Central memory CD8-positive, alpha-beta T cell (primary cell): ENCODE data around the gene ADCY4.
A peak's percentile ranks its signal among the peaks of the same experiment; 100 is the strongest.

ENCODE experiments used
- ATAC-seq: fragments of 150-1000 bp; cut with Tn5 transposase; replicated peaks from 2 replicates; pipeline ENCODE4 v1.10.0; 2022; ENCODE audit warnings: mild to moderate bottlenecking, moderate FRiP score, moderate number of reproducible peaks; ENCODE audit not compliant: poor library complexity, severe bottlenecking; ENCODE audit errors: extremely low read depth
- DNase-seq, 2 donors: peaks; one replicate each; pipeline ENCODE4 v3.0.0; 2021; ENCODE audit warnings: low spot score in 2 of 2
- H3K27ac Mint-ChIP-seq: one replicate; pipeline ENCODE4 v1.8.0; 2022; ENCODE audit warnings: low read depth, mild to moderate bottlenecking, moderate library complexity, mixed read lengths
- H3K27me3 Mint-ChIP-seq: one replicate; pipeline ENCODE4 v1.8.0; 2022; ENCODE audit warnings: mixed read lengths
- H3K36me3 Mint-ChIP-seq: one replicate; pipeline ENCODE4 v1.8.0; 2022; ENCODE audit warnings: mild to moderate bottlenecking, moderate library complexity, mixed read lengths; ENCODE audit not compliant: insufficient read depth
- H3K4me1 Mint-ChIP-seq: one replicate; pipeline ENCODE4 v1.8.0; 2022; ENCODE audit warnings: mixed read lengths
- H3K4me3 Mint-ChIP-seq: one replicate; pipeline ENCODE4 v1.8.0; 2022; ENCODE audit warnings: mild to moderate bottlenecking, moderate library complexity, mixed read lengths
- H3K9me3 Mint-ChIP-seq: one replicate; pipeline ENCODE4 v1.8.0; 2022; ENCODE audit warnings: mixed read lengths

Gene ADCY4

GRCh38 chr14:24316597-24316950 lies 18.3 kb downstream of the ADCY4 start:
- DNase-seq: no peak
- H3K4me1 Mint-ChIP-seq: peaks cover 53% of the 10 kb centered on the region
- no peaks in the 10 kb centered on the region for H3K9me3 Mint-ChIP-seq

GRCh38 chr14:24315807-24316596 lies 18.9 kb downstream of the ADCY4 start:
- Mint-ChIP-seq H3K4me1 (peaks cover 55% of the 10 kb centered on the region), H3K36me3 (peaks cover 7% of the 10 kb centered on the region), H3K27ac (peak overlapping the region; percentile 8), H3K4me3 (peak overlapping the region; percentile 25), H3K27me3 (no peaks in the 10 kb centered on the region), H3K9me3 (no peaks in the 10 kb centered on the region)
- DNase-seq (no peak), ATAC-seq (no peak)

More at GRCh38 chr14:24316597-24316950, 18.3 kb downstream of the ADCY4 start:
- ATAC-seq: no peak
- Mint-ChIP-seq H3K4me3 (no peak overlapping the region), H3K27me3 (no peaks in the 10 kb centered on the region), H3K36me3 (peaks cover 5% of the 10 kb centered on the region), H3K27ac (no peak overlapping the region)

GRCh38 chr14:24315243-24315806 lies 19.5 kb downstream of the ADCY4 start:
- peak overlapping the region; percentile 8 for H3K27ac Mint-ChIP-seq
- H3K27me3 Mint-ChIP-seq: no peaks in the 10 kb centered on the region
- H3K9me3 Mint-ChIP-seq: no peaks in the 10 kb centered on the region
- no peak for ATAC-seq
- peak overlapping the region; percentile 25 for H3K4me3 Mint-ChIP-seq
- peaks cover 56% of the 10 kb centered on the region for H3K4me1 Mint-ChIP-seq
- DNase-seq: no peak
- H3K36me3 Mint-ChIP-seq: peaks cover 7% of the 10 kb centered on the region

GRCh38 chr14:24314377-24315193 lies 20.3 kb downstream of the ADCY4 start:
- peak overlapping the region; percentile 90 for H3K27ac Mint-ChIP-seq
- peak overlapping the region; percentile 76 for H3K4me3 Mint-ChIP-seq
- no peaks in the 10 kb centered on the region for H3K27me3 Mint-ChIP-seq
- peaks cover 10% of the 10 kb centered on the region for H3K36me3 Mint-ChIP-seq
- H3K9me3 Mint-ChIP-seq: no peaks in the 10 kb centered on the region
- ATAC-seq: no peak
- no peak for DNase-seq
- H3K4me1 Mint-ChIP-seq: peaks cover 63% of the 10 kb centered on the region

GRCh38 chr14:24313913-24314312 lies 21.0 kb downstream of the ADCY4 start:
- no peak for ATAC-seq
- no peak for DNase-seq
- no peaks in the 10 kb centered on the region for H3K27me3 Mint-ChIP-seq
- no peaks in the 10 kb centered on the region for H3K9me3 Mint-ChIP-seq
- peak overlapping the region; percentile 76 for H3K4me3 Mint-ChIP-seq
- H3K27ac Mint-ChIP-seq: peak overlapping the region; percentile 90
- H3K36me3 Mint-ChIP-seq: peaks cover 10% of the 10 kb centered on the region
- H3K4me1 Mint-ChIP-seq: peaks cover 65% of the 10 kb centered on the region

GRCh38 chr14:24312736-24313507 lies 21.9 kb downstream of the ADCY4 start:
- Mint-ChIP-seq H3K4me3 (peak overlapping the region; percentile 76), H3K9me3 (no peaks in the 10 kb centered on the region), H3K4me1 (peaks cover 68% of the 10 kb centered on the region), H3K27me3 (no peaks in the 10 kb centered on the region), H3K27ac (peak overlapping the region; percentile 90), H3K36me3 (peaks cover 15% of the 10 kb centered on the region)
- DNase-seq: no peak
- ATAC-seq: no peak

GRCh38 chr14:24311837-24312615 lies 22.8 kb downstream of the ADCY4 start:
- H3K4me3 Mint-ChIP-seq: peak overlapping the region; percentile 76
- DNase-seq (no peak), ATAC-seq (no peak)
- no peaks in the 10 kb centered on the region for H3K27me3 Mint-ChIP-seq
- no peaks in the 10 kb centered on the region for H3K9me3 Mint-ChIP-seq
- H3K4me1 Mint-ChIP-seq: peaks cover 76% of the 10 kb centered on the region
- H3K36me3 Mint-ChIP-seq: peaks cover 15% of the 10 kb centered on the region
- H3K27ac Mint-ChIP-seq: peak overlapping the region; percentile 90

- Mint-ChIP-seq H3K4me1 (peaks cover 76% of the 10 kb centered on the region), H3K9me3 (no peaks in the 10 kb centered on the region), H3K27ac (peak within 1 kb of the TSS; percentile 90), H3K27me3 (no peaks in the 10 kb centered on the region), H3K4me3 (peak within 1 kb of the TSS; percentile 76), H3K36me3 (peaks cover 18% of the 10 kb centered on the region)
- peak; percentile 84 for ATAC-seq
- DNase-seq: peak; percentile 64
Measured at GRCh38 chr14:24310646-24311604, 23.9 kb downstream of the ADCY4 start, which contains the start of gene LTB4R. Gene LTB4R (plus strand): TSS chr14:24311502. CDS start chr14:24315652, 4,150 bp downstream.

- peaks cover 74% of the 10 kb centered on the region for H3K4me1 Mint-ChIP-seq
- no peaks in the 10 kb centered on the region for H3K9me3 Mint-ChIP-seq
- DNase-seq: no peak
- no peaks in the 10 kb centered on the region for H3K27me3 Mint-ChIP-seq
- peak overlapping the region; percentile 90 for H3K27ac Mint-ChIP-seq
- H3K4me3 Mint-ChIP-seq: peak overlapping the region; percentile 76
- no peak for ATAC-seq
- peaks cover 21% of the 10 kb centered on the region for H3K36me3 Mint-ChIP-seq
Measured at GRCh38 chr14:24310265-24310645, 24.6 kb downstream of the ADCY4 start.

- peak within 1 kb of the TSS; percentile 76 for H3K4me3 Mint-ChIP-seq
- H3K4me1 Mint-ChIP-seq: peaks cover 74% of the 10 kb centered on the region
- H3K27me3 Mint-ChIP-seq: no peaks in the 10 kb centered on the region
- peak within 1 kb of the TSS; percentile 90 for H3K27ac Mint-ChIP-seq
- H3K9me3 Mint-ChIP-seq: no peaks in the 10 kb centered on the region
- peaks cover 27% of the 10 kb centered on the region for H3K36me3 Mint-ChIP-seq
- DNase-seq: no peak
- ATAC-seq: no peak
Measured at GRCh38 chr14:24309538-24310264, 25.2 kb downstream of the ADCY4 start, which contains the start of gene LTB4R2. Gene LTB4R2 (plus strand): TSS chr14:24310140. CDS start chr14:24310665, 525 bp downstream.
